Measurements from ENCODE around the gene STAM. TPM values are rescaled to one million over a fixed set of nuclear protein-coding genes. Genes with fewer than 3 reads are reported as not detected.

STAM gene
- total RNA-seq, 1 donor from 2014 or later, result 16.0 TPM

GRCh38 chr10:17709492-17709891 lies 65.5 kb downstream of the STAM start:
- Histone ChIP-seq H3K27ac (no peak overlapping the region), H3K36me3 (peaks cover 0 to 49% of the 10 kb centered on the region in 2 donors), H3K9me3 (no peaks in the 10 kb centered on the region), H3K27me3 (no peaks in the 10 kb centered on the region), H3K4me3 (no peak overlapping the region), H3K4me1 (no peaks in the 10 kb centered on the region)
- intact Hi-C loops (cut with DNase I), result no loop called here
- no peak for DNase-seq (ENCODE audit: extremely low spot score in 2 of 2)
- no peak for TF ChIP-seq POLR2AphosphoS5 (IDR thresholded peaks at IDR 0.05; ENCODE audit: insufficient read depth in 1 of 2, low read depth in 1 of 2)
- no peak for TF ChIP-seq POLR2A (IDR thresholded peaks at IDR 0.05)
- no peak for TF ChIP-seq CTCF (IDR thresholded peaks at IDR 0.05)

- H3K36me3 ChIP-seq, result peaks cover 0 to 51% of the 10 kb centered on the region in 2 donors
- H3K27me3 ChIP-seq, result no peaks in the 10 kb centered on the region
- no peak overlapping the region for H3K4me3 ChIP-seq
Measured at GRCh38 chr10:17710181-17710580, 66.2 kb downstream of the STAM start.

GRCh38 chr10:17712053-17712452 lies 68.1 kb downstream of the STAM start:
- H3K36me3 ChIP-seq, result peaks cover 0 to 38% of the 10 kb centered on the region in 2 donors
- TF ChIP-seq POLR2A (IDR thresholded peaks at IDR 0.05), result no peak
- TF ChIP-seq POLR2AphosphoS5 (IDR thresholded peaks at IDR 0.05; ENCODE audit: insufficient read depth in 1 of 2, low read depth in 1 of 2), result no peak
- no peak for TF ChIP-seq CTCF (IDR thresholded peaks at IDR 0.05)
- no peak overlapping the region for H3K27ac ChIP-seq
- no peaks in the 10 kb centered on the region for H3K27me3 ChIP-seq
- H3K4me1 ChIP-seq, result no peaks in the 10 kb centered on the region
- no peak overlapping the region for H3K4me3 ChIP-seq
- intact Hi-C loops (cut with DNase I), result no loop called here
- no peaks in the 10 kb centered on the region for H3K9me3 ChIP-seq
- DNase-seq (ENCODE audit: extremely low spot score in 2 of 2), result no peak

More at GRCh38 chr10:17710181-17710580, 66.2 kb downstream of the STAM start:
- no peak for DNase-seq (ENCODE audit: extremely low spot score in 2 of 2)
- no peaks in the 10 kb centered on the region for H3K4me1 ChIP-seq
- no peak overlapping the region for H3K27ac ChIP-seq
- intact Hi-C loops (cut with DNase I), result no loop called here
- no peaks in the 10 kb centered on the region for H3K9me3 ChIP-seq
- TF ChIP-seq POLR2AphosphoS5 (IDR thresholded peaks at IDR 0.05; ENCODE audit: insufficient read depth in 1 of 2, low read depth in 1 of 2) (no peak), POLR2A (IDR thresholded peaks at IDR 0.05) (no peak), CTCF (IDR thresholded peaks at IDR 0.05) (no peak)

GRCh38 chr10:17712717-17713471 lies 68.9 kb downstream of the STAM start:
- no peaks in the 10 kb centered on the region for H3K27me3 ChIP-seq
- no peaks in the 10 kb centered on the region for H3K4me1 ChIP-seq
- TF ChIP-seq POLR2A (IDR thresholded peaks at IDR 0.05) (no peak), POLR2AphosphoS5 (IDR thresholded peaks at IDR 0.05; ENCODE audit: insufficient read depth in 1 of 2, low read depth in 1 of 2) (no peak), CTCF (IDR thresholded peaks at IDR 0.05) (no peak)
- peak overlapping the region in 1 of 2 donors; percentile 11 for H3K4me3 ChIP-seq
- no peak overlapping the region for H3K27ac ChIP-seq
- peaks cover 0 to 38% of the 10 kb centered on the region in 2 donors for H3K36me3 ChIP-seq
- DNase-seq (ENCODE audit: extremely low spot score in 2 of 2), result no peak
- intact Hi-C loops (cut with DNase I), result no loop called here
- no peaks in the 10 kb centered on the region for H3K9me3 ChIP-seq

- Histone ChIP-seq H3K9me3 (no peaks in the 10 kb centered on the region), H3K4me3 (no peak overlapping the region), H3K4me1 (no peaks in the 10 kb centered on the region), H3K36me3 (peaks cover 0 to 35% of the 10 kb centered on the region in 2 donors), H3K27ac (no peak overlapping the region), H3K27me3 (no peaks in the 10 kb centered on the region)
- intact Hi-C loops (cut with DNase I), result no loop called here
- no peak for TF ChIP-seq POLR2AphosphoS5 (IDR thresholded peaks at IDR 0.05; ENCODE audit: insufficient read depth in 1 of 2, low read depth in 1 of 2)
- TF ChIP-seq POLR2A (IDR thresholded peaks at IDR 0.05), result no peak
- TF ChIP-seq CTCF (IDR thresholded peaks at IDR 0.05), result no peak
- DNase-seq (ENCODE audit: extremely low spot score in 2 of 2), result no peak
Measured at GRCh38 chr10:17713758-17714157, 69.8 kb downstream of the STAM start.

Data from vagina (tissue), 2 donors.